ENCODE measurements around the gene GJD3. TPM values are rescaled to one million over a fixed set of nuclear protein-coding genes. Genes with fewer than 3 reads are reported as not detected.
A peak's percentile ranks its signal among the peaks of the same experiment; 100 is the strongest.
"Not testable (repeated sequence)": the region's sequence is repeated elsewhere in the genome, so short reads cannot be mapped to it uniquely, and the experiment has no call there.

The GJD3 gene
- not detected in 2 replicates for total RNA-seq (2014; rRNA removed)
- polyA plus RNA-seq (2012) = 0.19 TPM

GRCh38 chr17:40364121-40364861 lies at the start of gene GJD3:
TSS of gene GJD3 (minus strand) at chr17:40364737. CDS start at chr17:40363815, 922 bp downstream.
- DNase-seq (ENCODE audit: low read depth) = no peak

GRCh38 chr17:40414312-40414711 lies 49.8 kb upstream of the GJD3 start:
- not testable (repeated sequence) for DNase-seq (ENCODE audit: low read depth)

- no peak for DNase-seq (ENCODE audit: low read depth)
Observed at GRCh38 chr17:40412880-40413279, 48.3 kb upstream of the GJD3 start.

GRCh38 chr17:40411821-40412220 lies 47.3 kb upstream of the GJD3 start:
- DNase-seq (ENCODE audit: low read depth) = no peak

- no peak for DNase-seq (ENCODE audit: low read depth)
Observed at GRCh38 chr17:40410082-40410481, 45.5 kb upstream of the GJD3 start.

- DNase-seq (ENCODE audit: low read depth) = not testable (repeated sequence)
Observed at GRCh38 chr17:40409540-40409939, 45.0 kb upstream of the GJD3 start.

GRCh38 chr17:40407460-40407859 lies 42.9 kb upstream of the GJD3 start:
- DNase-seq (ENCODE audit: low read depth) = no peak

GRCh38 chr17:40404003-40404402 lies 39.5 kb upstream of the GJD3 start:
- DNase-seq (ENCODE audit: low read depth) = no peak

- DNase-seq (ENCODE audit: low read depth) = no peak
Observed at GRCh38 chr17:40402668-40403067, 38.1 kb upstream of the GJD3 start.

- peak; percentile 59 for DNase-seq (ENCODE audit: low read depth)
Observed at GRCh38 chr17:40399185-40399584, 34.6 kb upstream of the GJD3 start.

GRCh38 chr17:40386555-40386954 lies 22.0 kb upstream of the GJD3 start:
- DNase-seq (ENCODE audit: low read depth) = not testable (repeated sequence)

- no peak for DNase-seq (ENCODE audit: low read depth)
Observed at GRCh38 chr17:40382251-40382650, 17.7 kb upstream of the GJD3 start.

GRCh38 chr17:40378966-40379365 lies 14.4 kb upstream of the GJD3 start:
- no peak for DNase-seq (ENCODE audit: low read depth)

- DNase-seq (ENCODE audit: low read depth) = no peak
Observed at GRCh38 chr17:40377832-40378231, 13.3 kb upstream of the GJD3 start.

GRCh38 chr17:40376541-40376940 lies 12.0 kb upstream of the GJD3 start:
- DNase-seq (ENCODE audit: low read depth) = not testable (repeated sequence)

GRCh38 chr17:40375786-40376185 lies 11.2 kb upstream of the GJD3 start:
- DNase-seq (ENCODE audit: low read depth) = not testable (repeated sequence)

GRCh38 chr17:40374821-40375498 lies 10.4 kb upstream of the GJD3 start:
- DNase-seq (ENCODE audit: low read depth) = no peak

- no peak for DNase-seq (ENCODE audit: low read depth)
Observed at GRCh38 chr17:40373999-40374398, 9.5 kb upstream of the GJD3 start.

GRCh38 chr17:40373324-40373723 lies 8.8 kb upstream of the GJD3 start:
- peak; percentile 55 for DNase-seq (ENCODE audit: low read depth)

GRCh38 chr17:40372644-40373043 lies 8.1 kb upstream of the GJD3 start:
- DNase-seq (ENCODE audit: low read depth) = peak; percentile 13

GRCh38 chr17:40372031-40372430 lies 7.5 kb upstream of the GJD3 start:
- no peak for DNase-seq (ENCODE audit: low read depth)

- no peak for DNase-seq (ENCODE audit: low read depth)
Observed at GRCh38 chr17:40371261-40371929, 6.9 kb upstream of the GJD3 start.
